Gastroesophageal sphincter (tissue), 3 donors: ENCODE measurements around the gene TULP3.

Experiments
- CTCF ChIP-seq, 4 experiments: fragments of 200-600 bp in 2 of 4; fragments of 450-650 bp in 2 of 4; sonication (generic) in 1 of 4; IDR thresholded peaks; one replicate each; pipeline ENCODE4 v1.5.1; 2017 to 2019; ENCODE audit warnings: antibody characterized with exemption in 4 of 4, mild to moderate bottlenecking in 2 of 4, moderate library complexity in 2 of 4
- EP300 ChIP-seq: sonication (generic); formaldehyde crosslinking; IDR thresholded peaks from one replicate; pipeline ENCODE4 v1.6.1; 2017; ENCODE audit warnings: antibody characterized with exemption, mild to moderate bottlenecking
- POLR2AphosphoS5 ChIP-seq: sonication (generic); formaldehyde crosslinking; IDR thresholded peaks from one replicate; pipeline ENCODE4 v1.6.1; 2017; ENCODE audit warnings: antibody characterized with exemption

- no peak for TF ChIP-seq CTCF (IDR thresholded peaks at IDR 0.05)
- TF ChIP-seq EP300, result no peak
- no peak for TF ChIP-seq POLR2AphosphoS5
Measured at GRCh38 chr12:2930865-2931264, 40.2 kb downstream of the TULP3 start.
